SKM-1 (cell line): ENCODE measurements around the gene ADAMTS14.
"Not testable (repeated sequence)": the region's sequence is repeated elsewhere in the genome, so short reads cannot be mapped to it uniquely, and the experiment has no call there.

Experiments
- DNase-seq: peaks from one replicate; lab custom pipeline; 2025; ENCODE audit not compliant: unreplicated experiment; lab: John Stamatoyannopoulos, UW

The ADAMTS14 gene

DNA sequence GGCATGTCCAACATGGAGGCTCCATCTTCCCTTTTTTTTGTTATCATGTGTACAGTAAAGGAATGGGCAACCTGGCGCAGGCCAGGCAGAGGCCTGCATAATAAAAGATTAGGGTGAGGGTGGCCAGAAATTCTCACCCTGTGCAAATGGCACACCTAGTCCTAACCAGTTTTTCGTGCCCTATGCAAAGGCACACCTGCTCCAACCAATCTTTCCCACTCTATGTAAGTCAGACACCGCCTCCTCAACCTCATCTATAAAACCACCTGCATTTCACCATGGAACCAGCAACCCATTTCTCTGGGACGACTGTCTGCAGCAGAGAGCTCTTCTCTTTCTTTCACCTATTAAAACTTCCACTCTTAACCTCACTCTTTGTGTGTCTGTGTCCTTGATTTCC is 96.8 kb downstream of the ADAMTS14 start:
- no peak for DNase-seq

- no peak for DNase-seq
These were observed 97.7 kb downstream of the ADAMTS14 start for GRCh38 chr10:70770001-70770400.

- not testable (repeated sequence) for DNase-seq
These were observed 98.2 kb downstream of the ADAMTS14 start for GRCh38 chr10:70770516-70770915.

DNA sequence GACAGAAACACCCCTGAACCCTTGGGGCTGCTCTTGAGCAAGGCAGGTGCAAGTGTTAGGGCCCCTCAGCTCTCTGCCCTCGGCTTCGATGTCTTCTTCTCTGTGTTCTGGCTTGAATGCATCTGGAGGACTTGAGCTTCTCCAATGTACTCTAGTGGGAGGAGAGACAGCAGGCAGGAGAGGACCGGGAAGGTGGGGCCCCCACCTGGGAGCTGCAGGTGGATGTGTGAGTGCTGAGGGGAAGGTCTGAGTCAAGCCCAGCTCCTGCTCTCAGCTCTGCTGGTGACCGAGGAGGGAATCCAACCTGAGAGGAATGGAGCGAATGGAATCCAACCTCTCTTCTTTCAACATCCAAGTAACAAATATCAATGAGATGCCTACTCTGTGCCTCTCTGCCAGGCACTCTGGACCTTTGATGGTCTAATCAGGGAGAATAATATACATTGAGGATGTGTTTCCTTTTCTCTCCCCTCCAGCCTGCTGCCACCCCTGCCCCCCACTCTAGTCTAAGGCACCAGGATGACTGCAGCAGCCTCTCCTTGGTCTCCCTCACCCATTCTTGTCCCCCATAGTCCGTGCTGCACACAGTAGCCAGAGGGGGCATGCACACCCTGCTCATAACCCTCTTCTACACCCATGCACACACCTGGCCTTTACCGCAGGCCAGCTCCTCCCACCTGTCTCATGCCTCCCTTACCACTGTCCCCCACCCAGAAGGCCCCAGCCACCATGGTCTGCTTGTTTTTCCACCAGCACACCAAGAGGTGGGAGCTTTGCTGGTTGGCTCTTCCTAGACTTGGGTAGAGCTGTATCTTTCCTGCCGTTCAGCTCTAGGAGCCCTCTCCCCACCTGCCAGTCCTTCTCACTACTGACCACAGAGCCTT is 99.2 kb downstream of the ADAMTS14 start:
- no peak for DNase-seq

GRCh38 chr10:70772627-70773026 is 100.3 kb downstream of the ADAMTS14 start:
- no peak for DNase-seq

DNA sequence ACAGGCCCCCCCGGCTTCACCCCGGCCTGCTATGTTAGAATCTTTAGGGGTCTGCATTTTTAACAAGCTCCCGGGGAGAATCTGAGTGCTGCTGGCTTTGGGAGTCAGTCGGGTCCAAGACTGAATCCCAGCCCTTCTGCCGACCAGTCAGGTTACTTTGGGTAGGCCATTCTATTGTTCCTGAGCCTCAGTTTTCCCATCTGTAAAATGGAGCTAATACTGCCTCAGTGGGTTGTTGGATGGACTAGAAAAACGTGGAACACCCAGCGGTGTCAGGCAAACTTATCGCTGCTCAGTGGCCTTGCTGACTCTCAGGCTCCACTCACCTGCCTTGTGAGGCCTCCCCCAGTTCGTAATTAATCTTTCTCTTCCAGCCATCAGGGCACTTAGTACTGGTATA is 101.2 kb downstream of the ADAMTS14 start:
- no peak for DNase-seq

- DNase-seq, result no peak
These were observed 101.9 kb downstream of the ADAMTS14 start for GRCh38 chr10:70773965-70774809.

- no peak for DNase-seq
These were observed 102.7 kb downstream of the ADAMTS14 start for GRCh38 chr10:70774810-70775678.

GRCh38 chr10:70775679-70776454 is 103.6 kb downstream of the ADAMTS14 start:
- DNase-seq, result no peak

DNA sequence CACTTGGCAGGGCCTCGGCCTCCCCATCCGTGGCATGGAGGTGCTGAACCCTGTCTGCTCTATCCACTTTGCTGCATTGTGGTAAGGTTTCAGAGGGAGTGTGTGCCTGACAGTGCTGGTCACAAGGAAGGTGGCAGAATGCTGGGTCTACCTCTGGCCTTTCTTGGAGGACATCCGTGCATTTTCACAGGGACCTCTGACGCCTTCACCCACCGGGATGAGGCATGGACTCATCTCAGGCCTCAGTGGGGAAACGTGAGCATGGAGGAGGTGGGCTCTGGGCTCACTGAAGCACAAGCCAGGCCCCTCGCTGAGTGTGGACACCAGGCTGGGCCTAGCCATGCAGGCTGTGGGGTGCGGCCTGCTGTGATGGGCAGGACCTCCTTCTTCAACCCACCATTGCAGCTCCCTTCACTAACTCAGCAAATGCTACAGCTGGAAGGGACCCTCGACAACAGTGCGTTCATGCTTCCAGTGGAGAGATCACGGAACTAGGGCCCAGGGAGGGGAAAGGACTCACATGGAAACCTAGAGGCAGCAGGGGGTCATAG is 104.2 kb downstream of the ADAMTS14 start:
- DNase-seq, result no peak

DNA sequence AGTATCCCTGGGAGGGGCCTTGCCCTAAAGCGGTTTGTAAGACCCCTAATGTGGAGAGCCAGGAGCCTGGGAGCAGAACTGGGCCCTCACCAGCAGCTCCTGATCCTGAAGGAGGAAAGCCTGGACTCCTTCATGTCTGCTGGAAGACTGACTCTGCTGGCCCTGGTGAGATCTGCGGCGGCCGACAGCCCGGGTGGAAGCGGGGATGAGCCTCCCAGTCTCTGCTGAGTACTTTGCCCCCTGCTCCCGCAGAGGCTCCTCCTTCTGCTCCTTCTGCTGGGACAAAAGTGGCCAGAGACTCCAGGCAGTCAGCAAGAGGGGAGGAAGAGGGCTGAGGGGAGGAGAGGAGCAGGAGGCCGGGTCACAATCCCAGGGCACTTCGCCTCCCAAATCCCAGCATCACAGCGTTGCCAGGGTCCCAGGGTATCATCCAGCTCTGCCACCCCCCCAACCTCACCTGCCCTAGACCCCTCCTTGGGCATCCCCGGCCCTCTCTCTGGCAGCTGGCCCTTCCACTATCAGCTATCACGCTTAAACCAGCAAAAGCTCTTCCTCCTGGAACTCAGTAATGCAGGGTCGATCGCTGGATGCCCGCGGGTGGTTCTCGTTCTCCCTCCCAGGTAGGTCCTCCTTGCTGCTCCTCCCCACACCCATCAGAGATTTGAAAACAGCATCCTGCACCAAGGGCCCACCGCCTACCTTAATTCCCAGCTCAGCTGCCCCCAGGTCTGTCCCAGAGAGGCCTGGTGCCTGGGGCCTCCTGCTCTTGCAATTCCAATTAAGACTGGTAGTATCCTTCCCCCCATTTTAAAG is 105.0 kb downstream of the ADAMTS14 start:
- DNase-seq, result no peak

GRCh38 chr10:70778267-70778924 is 106.1 kb downstream of the ADAMTS14 start:
- no peak for DNase-seq

- no peak for DNase-seq
These were observed 106.8 kb downstream of the ADAMTS14 start for GRCh38 chr10:70779088-70779487.

GRCh38 chr10:70779511-70780369 is 107.4 kb downstream of the ADAMTS14 start:
- DNase-seq, result peak; percentile 12

DNA sequence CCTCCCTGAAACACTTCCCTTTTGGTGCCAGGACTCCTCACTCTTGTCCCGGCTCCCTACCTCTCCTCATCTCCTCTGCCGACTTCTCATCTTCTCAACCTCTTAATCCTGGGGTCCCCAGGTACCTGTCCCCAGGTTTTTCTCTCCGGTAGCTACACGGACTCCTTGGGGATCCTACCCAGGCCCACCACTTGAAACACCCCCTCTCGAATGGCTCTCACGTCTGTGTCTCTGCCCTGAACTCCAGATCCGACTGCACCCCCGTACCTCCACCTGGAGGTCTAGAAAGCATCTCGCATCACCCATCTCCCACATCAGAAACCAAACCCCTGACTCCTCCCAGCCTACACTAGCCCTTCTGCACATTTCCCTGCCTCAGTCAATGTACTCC is 108.1 kb downstream of the ADAMTS14 start:
- DNase-seq, result no peak

DNA sequence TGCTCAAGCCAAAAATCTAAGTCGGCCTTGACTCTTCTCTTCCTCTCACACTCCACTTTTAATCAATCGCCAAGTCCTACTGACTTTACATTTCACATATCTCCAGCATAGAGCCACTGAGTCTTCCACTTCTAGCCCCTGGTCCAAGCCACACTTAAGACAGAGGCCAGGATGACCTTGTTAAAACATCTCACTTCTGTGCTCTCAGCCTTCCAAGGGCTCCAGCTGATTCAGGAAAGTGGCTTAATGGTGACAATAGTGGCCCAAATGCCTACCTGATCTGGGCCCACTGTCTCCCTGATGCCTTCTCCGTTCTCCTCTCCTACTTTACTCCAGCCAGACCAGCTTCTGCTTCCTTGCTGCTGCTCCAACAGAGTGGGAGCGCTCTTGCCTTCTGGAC is 108.5 kb downstream of the ADAMTS14 start:
- DNase-seq, result no peak

- no peak for DNase-seq
These were observed 109.2 kb downstream of the ADAMTS14 start for GRCh38 chr10:70781461-70782051.
